GM19193 (cell line): ENCODE measurements around the gene ZNF385C.

ENCODE experiments used
- POLR2A ChIP-seq: IDR thresholded peaks from 4 replicates; pipeline ENCODE4 v1.6.1; 2011; ENCODE audit not compliant: insufficient read depth, insufficient read length; ENCODE audit errors: extremely low read depth

ZNF385C gene

GRCh38 chr17:42016941-42017865 lies 81.1 kb downstream of the ZNF385C start, which contains the start of gene DNAJC7:
TSS of gene DNAJC7 (minus strand) at chr17:42017439. CDS start at chr17:42017416, 23 bp downstream.
- TF ChIP-seq POLR2A, result peak; percentile 93

GRCh38 chr17:42016411-42016831 lies 81.9 kb downstream of the ZNF385C start:
- no peak for TF ChIP-seq POLR2A

GRCh38 chr17:42010898-42011516 lies 87.3 kb downstream of the ZNF385C start:
- TF ChIP-seq POLR2A, result no peak

GRCh38 chr17:42009170-42009569 lies 89.1 kb downstream of the ZNF385C start:
- no peak for TF ChIP-seq POLR2A

- no peak for TF ChIP-seq POLR2A
These were observed 93.1 kb downstream of the ZNF385C start for GRCh38 chr17:42005166-42005565.

- TF ChIP-seq POLR2A, result no peak
These were observed 95.4 kb downstream of the ZNF385C start for GRCh38 chr17:42002792-42003301.

- TF ChIP-seq POLR2A, result no peak
These were observed 96.0 kb downstream of the ZNF385C start for GRCh38 chr17:42002175-42002791.

GRCh38 chr17:42001729-42002128 lies 96.5 kb downstream of the ZNF385C start:
- TF ChIP-seq POLR2A, result no peak

GRCh38 chr17:42000413-42001133 lies 97.7 kb downstream of the ZNF385C start:
- no peak for TF ChIP-seq POLR2A

- TF ChIP-seq POLR2A, result no peak
These were observed 99.8 kb downstream of the ZNF385C start for GRCh38 chr17:41998497-41998896.

GRCh38 chr17:41996855-41997164 lies 101.5 kb downstream of the ZNF385C start:
- no peak for TF ChIP-seq POLR2A

- no peak for TF ChIP-seq POLR2A
These were observed 105.7 kb downstream of the ZNF385C start for GRCh38 chr17:41992576-41992975.

GRCh38 chr17:41989702-41990419 lies 108.4 kb downstream of the ZNF385C start:
- no peak for TF ChIP-seq POLR2A

GRCh38 chr17:41988418-41988817 lies 109.9 kb downstream of the ZNF385C start:
- no peak for TF ChIP-seq POLR2A
